ENCODE results near the gene HKDC1.
"Not testable (repeated sequence)": the region's sequence is repeated elsewhere in the genome, so short reads cannot be mapped to it uniquely, and the experiment has no call there.

The HKDC1 gene

DNA sequence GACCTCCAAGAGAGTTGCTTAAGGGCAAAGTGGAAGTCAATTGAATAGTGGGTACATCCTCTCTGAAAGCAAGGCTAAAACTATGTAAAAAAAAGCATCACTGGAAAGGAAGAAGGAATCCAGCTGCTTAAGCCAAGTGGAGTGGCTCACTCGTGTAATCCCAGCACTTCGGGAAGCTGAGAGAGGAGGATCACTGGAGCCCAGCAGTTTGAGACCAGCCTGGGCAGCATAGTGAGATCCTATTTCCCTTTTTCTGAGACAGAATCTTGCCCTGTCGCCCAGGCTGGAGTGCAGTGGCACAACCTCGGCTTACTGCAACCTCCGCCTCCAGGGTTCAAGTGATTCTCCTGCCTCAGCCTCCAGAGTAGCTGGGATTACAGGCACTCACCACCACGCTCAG lies 64.3 kb downstream of the HKDC1 start:
- DNase-seq, result not testable (repeated sequence)

GRCh38 chr10:69285699-69286098 lies 65.6 kb downstream of the HKDC1 start:
- DNase-seq, result no peak

- no peak for DNase-seq
These were observed 67.0 kb downstream of the HKDC1 start for GRCh38 chr10:69287181-69287580.

GRCh38 chr10:69290993-69291392 lies 70.9 kb downstream of the HKDC1 start:
- DNase-seq, result no peak

DNA sequence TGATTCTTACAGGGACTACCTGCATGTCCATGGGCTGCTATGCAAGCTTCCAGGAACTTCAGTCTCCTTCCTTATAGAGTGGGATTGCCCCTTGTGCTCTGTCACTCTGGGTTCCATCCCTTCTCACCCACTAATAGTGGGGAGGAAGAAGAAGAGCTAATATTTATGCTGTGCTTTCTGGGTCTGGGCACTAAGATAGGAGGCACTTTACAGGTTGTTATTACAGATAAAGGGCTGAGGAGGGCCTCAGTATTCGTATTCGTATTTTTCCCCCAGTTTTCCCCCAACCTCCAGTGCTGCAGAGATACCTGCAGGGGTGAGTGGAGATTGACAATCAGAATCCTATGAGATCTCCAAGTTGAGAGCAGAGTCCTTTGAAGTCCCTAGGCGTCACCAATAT lies 72.3 kb downstream of the HKDC1 start:
- no peak for DNase-seq

- no peak for DNase-seq
These were observed 75.0 kb downstream of the HKDC1 start for GRCh38 chr10:69295027-69295636.

DNA sequence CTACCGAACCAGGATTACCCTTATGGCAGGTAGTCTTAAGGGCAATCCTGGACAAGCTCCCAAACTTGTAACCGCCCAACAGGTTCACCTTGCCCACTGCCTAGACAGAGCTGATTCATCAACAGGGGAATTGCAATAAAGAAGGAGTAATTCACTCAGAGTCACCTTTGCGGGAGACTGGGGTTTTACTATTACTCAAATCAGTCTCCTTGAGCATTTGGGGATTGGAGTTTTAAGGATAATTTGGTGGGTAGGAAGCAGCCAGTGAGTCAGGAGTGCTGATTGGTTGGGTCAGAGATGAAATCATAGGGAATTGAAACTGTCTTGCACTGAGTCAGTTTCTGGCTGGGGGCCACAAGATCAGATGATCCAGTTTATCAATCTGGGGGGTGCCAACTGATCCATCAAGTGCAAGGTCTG lies 83.5 kb downstream of the HKDC1 start:
- no peak for DNase-seq

GRCh38 chr10:69306421-69306820 lies 86.3 kb downstream of the HKDC1 start:
- DNase-seq, result no peak

GRCh38 chr10:69307434-69307833 lies 87.3 kb downstream of the HKDC1 start:
- DNase-seq, result no peak

DNA sequence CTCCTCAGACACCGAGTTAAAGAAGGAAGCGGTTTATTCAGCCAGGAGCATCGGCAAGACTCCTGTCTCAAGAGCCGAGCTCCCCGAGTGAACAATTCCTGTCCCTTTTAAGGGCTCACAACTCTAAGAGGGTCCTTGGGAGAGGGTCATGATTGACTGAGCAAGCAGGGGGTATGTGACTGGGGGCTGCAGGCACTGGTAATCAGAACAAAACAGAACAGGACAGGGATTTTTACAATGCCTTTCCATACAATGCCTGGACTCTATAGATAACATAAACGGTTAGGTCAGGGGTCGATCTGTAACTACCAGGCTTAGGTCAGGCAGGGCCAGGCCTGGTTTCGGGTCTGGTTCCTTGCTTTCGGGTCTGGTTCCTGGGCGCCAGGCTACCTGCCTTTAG lies 88.2 kb downstream of the HKDC1 start:
- DNase-seq, result not testable (repeated sequence)

DNA sequence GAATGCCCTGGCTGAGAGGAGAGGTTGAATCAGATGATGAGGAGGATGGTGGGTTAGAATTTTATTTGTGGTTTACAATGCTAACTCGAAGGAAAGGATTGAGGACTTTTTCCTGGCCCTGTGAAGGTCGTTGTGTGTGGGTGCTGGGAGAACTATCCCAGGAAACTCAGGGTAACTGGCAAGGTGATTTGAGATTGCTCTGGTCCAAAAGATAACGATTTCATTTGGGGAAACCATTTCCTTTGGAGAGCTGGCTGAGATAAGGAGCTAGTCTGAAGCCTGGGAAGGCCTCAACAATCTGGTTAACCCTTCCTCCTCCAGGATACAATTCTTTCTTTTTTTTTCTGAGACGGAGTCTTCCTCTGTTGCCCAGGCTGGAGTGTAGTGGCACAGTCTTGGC lies 91.2 kb downstream of the HKDC1 start:
- no peak for DNase-seq

DNA sequence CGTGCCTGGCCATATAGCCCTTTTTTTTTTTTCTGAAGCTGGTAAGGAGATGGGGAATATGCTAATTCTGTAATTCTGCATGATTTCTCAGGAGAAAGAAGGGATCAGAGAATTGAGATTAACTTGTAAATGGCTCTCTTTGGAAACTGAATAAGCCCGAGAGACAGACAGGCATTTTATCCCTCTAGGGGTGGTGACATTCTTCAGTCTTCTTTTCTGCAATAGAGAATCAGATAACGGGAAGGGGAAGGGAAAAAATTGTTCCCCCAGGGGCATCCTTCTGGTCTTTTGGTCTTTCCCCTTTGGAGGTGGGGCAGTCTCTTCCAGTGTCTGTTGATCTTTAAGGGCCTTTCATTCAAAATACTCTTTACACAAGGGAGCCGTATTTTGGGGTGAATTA lies 92.4 kb downstream of the HKDC1 start:
- no peak for DNase-seq

DNA sequence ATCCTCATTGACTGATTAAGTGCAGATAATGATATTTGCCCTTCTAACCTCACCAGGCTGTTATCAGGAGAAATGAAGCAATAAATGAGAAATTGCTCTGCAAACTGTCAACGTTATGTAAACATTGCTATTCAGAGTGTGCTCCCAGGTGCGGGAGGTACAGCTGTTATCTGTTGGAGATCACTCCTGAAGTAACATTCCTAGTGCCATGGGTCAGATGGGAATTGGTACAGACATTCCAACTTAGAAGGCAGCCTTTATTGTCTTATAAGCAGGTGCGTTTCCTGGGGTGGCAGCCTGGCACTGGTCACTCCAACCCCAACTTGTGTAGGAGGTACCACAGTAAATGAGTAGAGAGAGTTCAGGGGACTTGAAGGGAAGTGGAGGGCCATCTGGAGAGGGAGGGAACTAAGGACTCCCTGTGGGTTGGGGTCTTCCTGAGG lies 95.0 kb downstream of the HKDC1 start:
- no peak for DNase-seq

GRCh38 chr10:69315610-69316312 lies 95.6 kb downstream of the HKDC1 start:
- DNase-seq, result no peak

DNA sequence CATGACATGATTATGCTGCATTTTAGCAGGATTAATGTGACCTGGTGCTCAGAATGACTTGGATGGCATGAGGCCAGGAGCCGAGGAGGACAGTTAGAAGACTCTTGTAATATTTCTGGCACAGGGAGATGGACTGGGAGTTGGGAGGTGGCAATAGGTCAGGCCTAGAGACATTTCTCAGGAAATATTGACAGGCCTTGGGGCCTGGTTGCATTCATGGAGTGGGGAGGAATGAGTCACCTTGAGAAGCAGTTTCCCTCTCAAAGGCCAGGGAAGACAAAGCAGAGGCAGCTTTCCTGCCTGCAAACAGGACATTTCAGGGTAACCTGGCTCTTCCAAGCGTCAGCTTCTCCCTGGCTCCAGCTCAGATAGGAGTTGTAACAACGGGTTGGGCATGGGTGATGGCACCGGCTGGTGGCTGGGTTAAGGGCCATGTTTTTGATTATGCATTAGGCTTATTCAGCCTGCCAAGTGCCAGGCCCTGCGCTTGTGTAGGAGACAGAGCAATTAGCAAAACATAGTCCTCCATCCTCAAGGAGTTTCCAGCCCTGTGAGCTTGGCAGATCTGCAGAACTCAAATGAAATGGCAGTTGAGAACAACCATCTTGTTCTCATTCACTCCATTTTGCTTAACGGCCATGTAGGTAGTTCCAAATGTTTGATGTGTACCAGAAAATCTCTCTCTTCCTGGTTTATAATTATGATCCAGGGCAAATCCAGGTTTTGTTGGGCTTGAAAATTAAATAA lies 96.4 kb downstream of the HKDC1 start:
- DNase-seq, result no peak

Data from GF-D8 (cell line).